NT2/D1 (cell line): ENCODE results near the gene FABP1.

ENCODE experiments used
- SUZ12 ChIP-seq: IDR thresholded peaks from 2 replicates; pipeline ENCODE4 v1.6.1; 2011; ENCODE audit not compliant: insufficient read length, insufficient read depth; ENCODE audit errors: extremely low read depth
- YY1 ChIP-seq: IDR thresholded peaks from 2 replicates; pipeline ENCODE4 v1.6.1; 2011; ENCODE audit not compliant: insufficient read length, insufficient read depth
- ZNF274 ChIP-seq: IDR thresholded peaks from 2 replicates; pipeline ENCODE4 v1.6.1; 2011; ENCODE audit warnings: mild to moderate bottlenecking, low read depth, low read length

- TF ChIP-seq YY1 (no peak), SUZ12 (no peak), ZNF274 (no peak)
These were observed 19.1 kb downstream of the FABP1 start for GRCh38 chr2:88108796-88109195.
